Epithelial cell of esophagus (primary cell): ENCODE data around the gene KRT33B.

Experiments used
- DNase-seq: peaks from one replicate; pipeline ENCODE4 v3.0.0; 2010; ENCODE audit warnings: low read depth
- H3K4me3 ChIP-seq: 2 replicates; pipeline ENCODE4 v1.5.1; 2011; ENCODE audit warnings: mild to moderate bottlenecking, low read length, control low read depth
- CTCF ChIP-seq: IDR thresholded peaks from 2 replicates; pipeline ENCODE4 v1.5.1; 2011; ENCODE audit warnings: low read depth, mild to moderate bottlenecking, low read length, control low read depth, inconsistent platforms; ENCODE audit not compliant: insufficient read depth; ENCODE audit errors: missing control alignments

KRT33B gene

GRCh38 chr17:41369713-41370112 lies at the start of gene KRT33B:
Gene KRT33B (minus strand): TSS chr17:41369813. CDS start chr17:41369750, 63 bp downstream.
- no peak for TF ChIP-seq CTCF
- H3K4me3 ChIP-seq, result no peak within 1 kb of the TSS
- DNase-seq, result no peak

- no peak overlapping the region for H3K4me3 ChIP-seq
- no peak for DNase-seq
- TF ChIP-seq CTCF, result no peak
Observed at GRCh38 chr17:41418116-41418860, 48.7 kb upstream of the KRT33B start.

- no peak overlapping the region for H3K4me3 ChIP-seq
- DNase-seq, result peak; percentile 88
- TF ChIP-seq CTCF, result peak; percentile 49
Observed at GRCh38 chr17:41417576-41418015, 48.0 kb upstream of the KRT33B start.

GRCh38 chr17:41417127-41417526 lies 47.5 kb upstream of the KRT33B start:
- H3K4me3 ChIP-seq, result no peak overlapping the region
- TF ChIP-seq CTCF, result no peak
- DNase-seq, result no peak

- DNase-seq, result no peak
- H3K4me3 ChIP-seq, result no peak overlapping the region
- no peak for TF ChIP-seq CTCF
Observed at GRCh38 chr17:41416479-41416878, 46.9 kb upstream of the KRT33B start.

GRCh38 chr17:41415833-41416335 lies 46.3 kb upstream of the KRT33B start:
- DNase-seq, result no peak

More at GRCh38 chr17:41415833-41416335, 46.3 kb upstream of the KRT33B start:
- H3K4me3 ChIP-seq, result no peak overlapping the region
- no peak for TF ChIP-seq CTCF
